ENCODE measurements around the gene ISM1.

Gene ISM1

GRCh38 chr20:13322198-13322597 is 101.1 kb downstream of the ISM1 start:
- no peak for DNase-seq
- Histone ChIP-seq H3K4me3 (ENCODE audit: low read depth, low read length) (no peak overlapping the region), H3K27me3 (replicated peaks) (no peaks in the 10 kb centered on the region), H3K27ac (no peak overlapping the region), H3K36me3 (replicated peaks) (no peaks in the 10 kb centered on the region)
- no peak for TF ChIP-seq CTCF (IDR thresholded peaks at IDR 0.05; ENCODE audit: low read depth, low read length, missing control alignments)
- in situ Hi-C loops (cut with HindIII; ENCODE audit: low pct_ligation_motif_present, low sequenced_read_pairs) = no loop called here

- H3K27me3 ChIP-seq (replicated peaks) = no peaks in the 10 kb centered on the region
- DNase-seq = no peak
- no peak overlapping the region for H3K4me3 ChIP-seq (ENCODE audit: low read depth, low read length)
- no peaks in the 10 kb centered on the region for H3K36me3 ChIP-seq (replicated peaks)
- in situ Hi-C loops (cut with HindIII; ENCODE audit: low pct_ligation_motif_present, low sequenced_read_pairs) = no loop called here
- H3K27ac ChIP-seq = no peak overlapping the region
- TF ChIP-seq CTCF (IDR thresholded peaks at IDR 0.05; ENCODE audit: low read depth, low read length, missing control alignments) = no peak
Measured at GRCh38 chr20:13322621-13323020, 101.5 kb downstream of the ISM1 start.

GRCh38 chr20:13325033-13325432 is 104.0 kb downstream of the ISM1 start:
- TF ChIP-seq CTCF (IDR thresholded peaks at IDR 0.05; ENCODE audit: low read depth, low read length, missing control alignments) = peak; percentile 80
- in situ Hi-C loops (cut with HindIII; ENCODE audit: low pct_ligation_motif_present, low sequenced_read_pairs) = no loop called here
- no peak overlapping the region for H3K27ac ChIP-seq
- peak; percentile 44 for DNase-seq
- no peaks in the 10 kb centered on the region for H3K27me3 ChIP-seq (replicated peaks)
- no peak overlapping the region for H3K4me3 ChIP-seq (ENCODE audit: low read depth, low read length)
- no peaks in the 10 kb centered on the region for H3K36me3 ChIP-seq (replicated peaks)

GRCh38 chr20:13325796-13326340 is 104.8 kb downstream of the ISM1 start:
- H3K4me3 ChIP-seq (ENCODE audit: low read depth, low read length) = no peak overlapping the region
- no peak for TF ChIP-seq CTCF (IDR thresholded peaks at IDR 0.05; ENCODE audit: low read depth, low read length, missing control alignments)

GRCh38 chr20:13331536-13331935 is 110.5 kb downstream of the ISM1 start:
- DNase-seq = no peak
- in situ Hi-C loops (cut with HindIII; ENCODE audit: low pct_ligation_motif_present, low sequenced_read_pairs) = no loop called here
- TF ChIP-seq CTCF (IDR thresholded peaks at IDR 0.05; ENCODE audit: low read depth, low read length, missing control alignments) = no peak

More at GRCh38 chr20:13325796-13326340, 104.8 kb downstream of the ISM1 start:
- in situ Hi-C loops (cut with HindIII; ENCODE audit: low pct_ligation_motif_present, low sequenced_read_pairs) = no loop called here
- DNase-seq = no peak
- Histone ChIP-seq H3K27ac (no peak overlapping the region), H3K27me3 (replicated peaks) (no peaks in the 10 kb centered on the region), H3K36me3 (replicated peaks) (no peaks in the 10 kb centered on the region)

GRCh38 chr20:13333036-13333435 is 112.0 kb downstream of the ISM1 start:
- Histone ChIP-seq H3K36me3 (replicated peaks) (no peaks in the 10 kb centered on the region), H3K27ac (no peak overlapping the region), H3K4me3 (ENCODE audit: low read depth, low read length) (no peak overlapping the region), H3K27me3 (replicated peaks) (no peaks in the 10 kb centered on the region)
- no peak for DNase-seq
- no peak for TF ChIP-seq CTCF (IDR thresholded peaks at IDR 0.05; ENCODE audit: low read depth, low read length, missing control alignments)
- in situ Hi-C loops (cut with HindIII; ENCODE audit: low pct_ligation_motif_present, low sequenced_read_pairs) = no loop called here

More at GRCh38 chr20:13331536-13331935, 110.5 kb downstream of the ISM1 start:
- Histone ChIP-seq H3K27ac (no peak overlapping the region), H3K27me3 (replicated peaks) (no peaks in the 10 kb centered on the region), H3K4me3 (ENCODE audit: low read depth, low read length) (no peak overlapping the region), H3K36me3 (replicated peaks) (no peaks in the 10 kb centered on the region)

All from brain microvascular endothelial cell (primary cell).